Endodermal cell (in vitro differentiated cells): Measurements from ENCODE around the gene ASTN2. TPM values are rescaled to one million over a fixed set of nuclear protein-coding genes. Genes with fewer than 3 reads are reported as not detected.

Source experiments
- DNase-seq: peaks from one replicate; pipeline ENCODE4 v3.0.0-alpha.2; 2017
- H3K27ac ChIP-seq: 2 replicates; pipeline ENCODE4 v1.5.1; 2013; ENCODE audit warnings: mild to moderate bottlenecking, low read depth, low read length, moderate library complexity
- H3K27me3 ChIP-seq: 2 replicates; pipeline ENCODE4 v1.6.1; 2013; ENCODE audit warnings: mild to moderate bottlenecking, low read length, moderate library complexity; ENCODE audit not compliant: insufficient read depth, control insufficient read depth, poor library complexity, severe bottlenecking
- H3K36me3 ChIP-seq: 2 replicates; pipeline ENCODE4 v1.7.0; 2013; ENCODE audit warnings: mild to moderate bottlenecking, low read length, moderate library complexity; ENCODE audit not compliant: control insufficient read depth, insufficient read depth
- H3K4me1 ChIP-seq: one replicate; pipeline ENCODE4 v1.7.0; 2013; ENCODE audit warnings: low read length; ENCODE audit not compliant: control insufficient read depth, insufficient read depth
- H3K4me3 ChIP-seq: 2 replicates; pipeline ENCODE4 v1.5.1; 2013; ENCODE audit warnings: mild to moderate bottlenecking, low read length, moderate library complexity
- H3K9ac ChIP-seq: 2 replicates; pipeline ENCODE4 v1.6.1; 2013; ENCODE audit warnings: mild to moderate bottlenecking, low read length, moderate library complexity; ENCODE audit not compliant: poor library complexity, severe bottlenecking; ENCODE audit errors: extremely low read depth
- H3K9me3 ChIP-seq: 2 replicates; pipeline ENCODE4 v1.6.1; 2013; ENCODE audit warnings: mild to moderate bottlenecking, low read length, moderate library complexity; ENCODE audit not compliant: control insufficient read depth
- H3K27ac Mint-ChIP-seq: 2 replicates; pipeline ENCODE4 v1.8.0; 2020; ENCODE audit warnings: mixed read lengths
- H3K27me3 Mint-ChIP-seq: 2 replicates; pipeline ENCODE4 v1.8.0; 2021; ENCODE audit warnings: mild to moderate bottlenecking, mixed read lengths; ENCODE audit not compliant: insufficient read depth
- H3K36me3 Mint-ChIP-seq: 2 replicates; pipeline ENCODE4 v1.8.0; 2020; ENCODE audit warnings: low read depth, mixed read lengths
- H3K4me1 Mint-ChIP-seq: 2 replicates; pipeline ENCODE4 v1.8.0; 2020; ENCODE audit warnings: mixed read lengths
- H3K4me3 Mint-ChIP-seq: 2 replicates; pipeline ENCODE4 v1.8.0; 2020; ENCODE audit warnings: mild to moderate bottlenecking, moderate library complexity, mixed read lengths
- H3K9me3 Mint-ChIP-seq: 2 replicates; pipeline ENCODE4 v1.8.0; 2020; ENCODE audit warnings: mild to moderate bottlenecking, mixed read lengths
- CTCF ChIP-seq: fragments of 200-600 bp; sonication (generic); conservative IDR thresholded peaks from 2 replicates; pipeline ENCODE4 v1.5.0; 2021; ENCODE audit warnings: antibody characterized with exemption, mild to moderate bottlenecking
- WGBS, 2 experiments: methylation state at CpG; one replicate each; pipeline versions ENCODE4 v1.1.5 to v1.1.7; 2013; ENCODE audit warnings: missing lambda C conversion rate in 2 of 2, mixed read lengths in 1 of 2; ENCODE audit not compliant: insufficient coverage in 1 of 2, insufficient read length in 1 of 2; 5-methylcytosine and 5-hydroxymethylcytosine counted together
- total RNA-seq, 2 donors: library from RNA; stranded (reverse); fragmentation: NEBNext Ultra II Directional in 1 of 2; extraction: Animal tissue kit (Norgen Biotek cat#: 25700) in 1 of 2; gene quantifications; 2 replicates in 1 of 2; 3 replicates in 1 of 2; pipeline ENCODE4 v1.2.1, GENCODE V29; 2021

Gene ASTN2
- total RNA-seq, 2 donors from 2014 or later = 8.9 to 10.4 TPM

- Histone ChIP-seq H3K36me3 (no peaks in the 10 kb centered on the region), H3K27ac (no peak overlapping the region), H3K27me3 (peaks cover 36% of the 10 kb centered on the region), H3K9ac (no peak overlapping the region), H3K4me1 (no peaks in the 10 kb centered on the region), H3K9me3 (peaks cover 13% of the 10 kb centered on the region), H3K4me3 (no peak overlapping the region)
- no peak for TF ChIP-seq CTCF
- H3K4me3 Mint-ChIP-seq = no peak overlapping the region
- H3K36me3 Mint-ChIP-seq = no peaks in the 10 kb centered on the region
- H3K27ac Mint-ChIP-seq = no peak overlapping the region
- WGBS, 2 experiments = 85 to 92% methylated on average over 8 of the region's 8 CpGs
- no peak for DNase-seq
- no peaks in the 10 kb centered on the region for H3K4me1 Mint-ChIP-seq
- peaks cover 24% of the 10 kb centered on the region for H3K27me3 Mint-ChIP-seq
- peaks cover 17% of the 10 kb centered on the region for H3K9me3 Mint-ChIP-seq
Observed at GRCh38 chr9:117245175-117245829, 169.6 kb downstream of the ASTN2 start.

GRCh38 chr9:117242082-117242481, 172.8 kb downstream of the ASTN2 start:
- H3K4me1 Mint-ChIP-seq = no peaks in the 10 kb centered on the region
- no peak overlapping the region for H3K4me3 ChIP-seq
- 95 to 100% methylated on average over 1 to 3 of the region's 3 CpGs for WGBS, 2 experiments
- H3K36me3 ChIP-seq = no peaks in the 10 kb centered on the region
- peaks cover 22% of the 10 kb centered on the region for H3K9me3 ChIP-seq
- DNase-seq = no peak
- no peak overlapping the region for H3K9ac ChIP-seq
- H3K27ac Mint-ChIP-seq = no peak overlapping the region
- no peak for TF ChIP-seq CTCF
- H3K27me3 ChIP-seq = peaks cover 14% of the 10 kb centered on the region
- H3K4me3 Mint-ChIP-seq = no peak overlapping the region
- H3K36me3 Mint-ChIP-seq = no peaks in the 10 kb centered on the region
- peaks cover 16% of the 10 kb centered on the region for H3K27me3 Mint-ChIP-seq
- no peak overlapping the region for H3K27ac ChIP-seq
- peaks cover 23% of the 10 kb centered on the region for H3K9me3 Mint-ChIP-seq
- no peaks in the 10 kb centered on the region for H3K4me1 ChIP-seq

GRCh38 chr9:117239428-117239827, 175.4 kb downstream of the ASTN2 start:
- Histone ChIP-seq H3K9ac (no peak overlapping the region), H3K4me3 (no peak overlapping the region), H3K27ac (no peak overlapping the region), H3K27me3 (peaks cover 10% of the 10 kb centered on the region), H3K36me3 (no peaks in the 10 kb centered on the region), H3K4me1 (no peaks in the 10 kb centered on the region), H3K9me3 (peaks cover 22% of the 10 kb centered on the region)
- no peak for DNase-seq
- Mint-ChIP-seq H3K4me3 (no peak overlapping the region), H3K4me1 (no peaks in the 10 kb centered on the region), H3K27me3 (peaks cover 4% of the 10 kb centered on the region), H3K9me3 (peaks cover 23% of the 10 kb centered on the region), H3K27ac (no peak overlapping the region), H3K36me3 (no peaks in the 10 kb centered on the region)
- TF ChIP-seq CTCF = no peak
- 85% methylated on average over 1 of the region's 1 CpG; no CpG with 5 or more reads in 1 of the 2 experiments for WGBS, 2 experiments
